H1 (cell line): ENCODE measurements around the gene GRAMD4. TPM values are rescaled to one million over a fixed set of nuclear protein-coding genes. Genes with fewer than 3 reads are reported as not detected.

Experiments
- CTCF ChIA-PET: fragments of 300-600 bp; sonication (Branson Sonifier 250); formaldehyde crosslinking; loops from one replicate; lab custom pipeline; 2021; ENCODE audit not compliant: partially characterized antibody; lab: Charles Lee
- POLR2A ChIA-PET: fragments of 300-600 bp; sonication (Branson Sonifier 250); formaldehyde crosslinking; loops from one replicate; lab custom pipeline; 2021; ENCODE audit warnings: inconsistent platforms; ENCODE audit not compliant: partially characterized antibody; lab: Charles Lee
- DNase-seq, 2 experiments: peaks; one replicate each; pipeline versions ENCODE4 v3.0.0 to v3.0.0-alpha.2; 2010 to 2022; ENCODE audit warnings: low spot score in 2 of 2, low read depth in 1 of 2, mixed read lengths in 1 of 2
- FAIRE-seq: peaks from 2 replicates; lab custom pipeline; 2011; peaks lifted over from hg19 to GRCh38; lab: Jason Lieb, UNC
- H2AFZ ChIP-seq: 2 replicates; pipeline ENCODE4 v1.8.1; 2012; ENCODE audit warnings: low read length, inconsistent platforms
- H2AK5ac ChIP-seq: 2 replicates; pipeline ENCODE4 v1.6.1; 2013; ENCODE audit warnings: low read depth, low read length
- H2BK120ac ChIP-seq: replicated peaks from 2 replicates; pipeline ENCODE3; 2013; ENCODE audit warnings: low read depth, low read length, inconsistent platforms
- H2BK12ac ChIP-seq: 2 replicates; pipeline ENCODE4 v1.6.1; 2013; ENCODE audit warnings: low read depth, low read length
- H2BK15ac ChIP-seq: 2 replicates; pipeline ENCODE4 v1.6.1; 2013; ENCODE audit warnings: low read length
- H2BK20ac ChIP-seq: 2 replicates; pipeline ENCODE4 v1.6.1; 2013; ENCODE audit warnings: low read length
- H2BK5ac ChIP-seq: 2 replicates; pipeline ENCODE4 v1.6.1; 2013; ENCODE audit warnings: low read depth, low read length
- H3K14ac ChIP-seq: 2 replicates; pipeline ENCODE4 v1.6.1; 2013; ENCODE audit warnings: inconsistent platforms; ENCODE audit not compliant: insufficient read length
- H3K18ac ChIP-seq: 2 replicates; pipeline ENCODE4 v1.6.1; 2013; ENCODE audit warnings: low read length; ENCODE audit errors: extremely low read depth
- H3K23ac ChIP-seq: 2 replicates; pipeline ENCODE4 v1.6.1; 2013; ENCODE audit warnings: inconsistent platforms; ENCODE audit not compliant: insufficient read length
- H3K23me2 ChIP-seq: 2 replicates; pipeline ENCODE4 v1.6.1; 2013; ENCODE audit warnings: low read depth, low read length
- H3K27ac ChIP-seq: 2 replicates; pipeline ENCODE4 v1.6.1; 2011; ENCODE audit warnings: low read depth, low read length, inconsistent platforms
- H3K27me3 ChIP-seq, 4 experiments: replicated peaks in 1 of 4; 1 replicate in 1 of 4; 2 replicates in 3 of 4; pipeline versions ENCODE4 v1.6.1 to v1.8.1; 2011 to 2013; ENCODE audit warnings: low read length in 3 of 4, mild to moderate bottlenecking in 3 of 4, inconsistent platforms in 2 of 4, mixed read lengths in 2 of 4, moderate library complexity in 1 of 4; ENCODE audit not compliant: control insufficient read depth in 3 of 4, insufficient read depth in 3 of 4; ENCODE audit errors: extremely low read depth in 1 of 4
- H3K36me3 ChIP-seq, 4 experiments: 2 replicates each; pipeline versions ENCODE4 v1.6.1 to v1.8.1; 2011 to 2013; ENCODE audit warnings: mild to moderate bottlenecking in 4 of 4, low read length in 3 of 4, moderate library complexity in 2 of 4, control low read depth in 1 of 4, inconsistent platforms in 1 of 4; ENCODE audit not compliant: insufficient read depth in 4 of 4, control insufficient read depth in 2 of 4
- H3K4ac ChIP-seq: replicated peaks from 2 replicates; pipeline ENCODE3; 2013; ENCODE audit warnings: low read length, low read depth, mixed read lengths, inconsistent platforms; ENCODE audit not compliant: insufficient read length
- H3K4me1 ChIP-seq, 4 experiments: replicated peaks in 1 of 4; 1 replicate in 1 of 4; 2 replicates in 3 of 4; pipeline versions ENCODE4 v1.6.1 to v1.8.1; 2011 to 2013; ENCODE audit warnings: low read length in 3 of 4, inconsistent platforms in 2 of 4, mixed read lengths in 1 of 4; ENCODE audit not compliant: insufficient read depth in 4 of 4, control insufficient read depth in 3 of 4
- H3K4me2 ChIP-seq, 2 experiments: 2 replicates each; pipeline versions ENCODE4 v1.6.1 to v1.8.1; 2011 to 2013; ENCODE audit warnings: low read depth in 2 of 2, low read length in 2 of 2, control low read depth in 1 of 2, inconsistent platforms in 1 of 2, mild to moderate bottlenecking in 1 of 2; ENCODE audit not compliant: insufficient read depth in 1 of 2
- H3K4me3 ChIP-seq, 4 experiments: fragments of 200-600, 300-600 bp in 1 of 4; sonication (generic), shearing (Covaris generic), sonication (Bioruptor Twin) in 1 of 4; 2 replicates each; pipeline versions ENCODE4 v1.5.1 to v1.8.1; 2011 to 2016; ENCODE audit warnings: low read length in 4 of 4, low read depth in 3 of 4, control low read depth in 2 of 4, inconsistent platforms in 2 of 4, mild to moderate bottlenecking in 2 of 4, mixed read lengths in 1 of 4, moderate library complexity in 1 of 4; ENCODE audit not compliant: insufficient read depth in 2 of 4; ENCODE audit errors: extremely low read depth in 1 of 4
- H3K56ac ChIP-seq: replicated peaks from 2 replicates; pipeline ENCODE3; 2013; ENCODE audit warnings: low read depth, mild to moderate bottlenecking, mixed read lengths, low read length, inconsistent platforms; ENCODE audit not compliant: insufficient read length
- H3K79me1 ChIP-seq: 2 replicates; pipeline ENCODE4 v1.6.1; 2013; ENCODE audit warnings: low read depth, low read length, control low read depth
- H3K79me2 ChIP-seq, 2 experiments: 2 replicates each; pipeline versions ENCODE4 v1.6.1 to v1.8.1; 2012 to 2013; ENCODE audit warnings: low read length in 2 of 2, mild to moderate bottlenecking in 2 of 2, inconsistent platforms in 1 of 2; ENCODE audit not compliant: insufficient read depth in 2 of 2, control insufficient read depth in 1 of 2
- H3K9ac ChIP-seq, 4 experiments: replicated peaks in 1 of 4; 1 replicate in 1 of 4; 2 replicates in 3 of 4; pipeline versions ENCODE4 v1.6.1 to v1.8.1; 2011 to 2013; ENCODE audit warnings: low read depth in 3 of 4, low read length in 3 of 4, control low read depth in 2 of 4, mild to moderate bottlenecking in 2 of 4, moderate library complexity in 2 of 4, inconsistent platforms in 1 of 4; ENCODE audit errors: extremely low read depth in 1 of 4
- H3K9me3 ChIP-seq, 2 experiments: 2 replicates each; pipeline versions ENCODE4 v1.6.1 to v1.8.1; 2012 to 2013; ENCODE audit warnings: mild to moderate bottlenecking in 2 of 2, moderate library complexity in 2 of 2, control low read depth in 1 of 2, inconsistent platforms in 1 of 2, low read depth in 1 of 2, low read length in 1 of 2, mixed read lengths in 1 of 2; ENCODE audit not compliant: insufficient read depth in 2 of 2
- H4K20me1 ChIP-seq, 2 experiments: replicated peaks in 1 of 2; 2 replicates each; pipeline versions ENCODE3 to v1.8.1; 2011 to 2013; ENCODE audit warnings: inconsistent platforms in 2 of 2, low read length in 2 of 2, mild to moderate bottlenecking in 1 of 2; ENCODE audit not compliant: insufficient read depth in 2 of 2, control insufficient read depth in 1 of 2
- H4K5ac ChIP-seq: 2 replicates; pipeline ENCODE4 v1.6.1; 2013; ENCODE audit warnings: low read length, low read depth, mixed read lengths, inconsistent platforms; ENCODE audit not compliant: insufficient read length
- H4K8ac ChIP-seq: 2 replicates; pipeline ENCODE4 v1.8.0; 2013; ENCODE audit warnings: mild to moderate bottlenecking, moderate library complexity, low read length, inconsistent platforms; ENCODE audit not compliant: insufficient read depth; ENCODE audit errors: extremely low read depth
- H4K91ac ChIP-seq: replicated peaks from 2 replicates; pipeline ENCODE3; 2013; ENCODE audit warnings: low read length, mixed read lengths, inconsistent platforms; ENCODE audit not compliant: insufficient read length
- BCL11A ChIP-seq, 2 experiments: IDR thresholded peaks; one replicate each; pipeline ENCODE4 v1.6.1; 2011; ENCODE audit warnings: low read depth in 2 of 2, low read length in 2 of 2, mild to moderate bottlenecking in 2 of 2
- CREB1 ChIP-seq: IDR thresholded peaks from 2 replicates; pipeline ENCODE4 v1.6.1; 2012; ENCODE audit warnings: inconsistent platforms
- HDAC6 ChIP-seq: IDR thresholded peaks from one replicate; pipeline ENCODE4 v1.7.1; 2012; ENCODE audit warnings: low read depth, mild to moderate bottlenecking, inconsistent platforms, low read length, moderate library complexity
- MAFK ChIP-seq: IDR thresholded peaks from 2 replicates; pipeline ENCODE4 v1.6.1; 2012; ENCODE audit warnings: low read depth, mild to moderate bottlenecking, improper control_type of control experiment, low read length
- PHF8 ChIP-seq: fragments of 200-600 bp; sonication (generic); conservative IDR thresholded peaks from 2 replicates; pipeline ENCODE4 v1.7.1; 2012; ENCODE audit warnings: low read depth, mild to moderate bottlenecking, inconsistent platforms, low read length, moderate library complexity
- RFX5 ChIP-seq: IDR thresholded peaks from 2 replicates; pipeline ENCODE4 v1.6.1; 2011; ENCODE audit warnings: low read depth, low read length, improper control_type of control experiment, borderline replicate concordance
- SIN3A ChIP-seq, 2 experiments: IDR thresholded peaks in 1 of 2; conservative IDR thresholded peaks in 1 of 2; 2 replicates each; pipeline ENCODE4 v1.6.1; 2011 to 2012; ENCODE audit warnings: low read length in 2 of 2, improper control_type of control experiment in 1 of 2, low read depth in 1 of 2, mild to moderate bottlenecking in 1 of 2
- SUZ12 ChIP-seq: fragments of 200-600 bp; sonication (generic); IDR thresholded peaks from 2 replicates; pipeline ENCODE4 v1.6.1; 2012; ENCODE audit warnings: mild to moderate bottlenecking, inconsistent platforms, low read length, moderate library complexity, mixed read lengths
- TAF7 ChIP-seq: optimal IDR thresholded peaks from 2 replicates; pipeline ENCODE3; 2011; ENCODE audit warnings: low read depth, mild to moderate bottlenecking, inconsistent platforms, low read length, moderate library complexity, borderline replicate concordance
- WGBS, 2 experiments: shearing (Covaris generic) in 1 of 2; methylation state at CpG; one replicate each; pipeline versions ENCODE4 v1.1.6 to v1.1.7; 2013 to 2015; ENCODE audit warnings: low lambda C conversion rate in 2 of 2, mixed read lengths in 2 of 2, inconsistent platforms in 1 of 2, low coverage in 1 of 2, missing lambda C conversion rate in 1 of 2; ENCODE audit not compliant: insufficient replicate concordance in 2 of 2, insufficient coverage in 1 of 2, insufficient read length in 1 of 2; ENCODE audit errors: extremely low coverage in 1 of 2, missing lambda C conversion rate in 1 of 2; 5-methylcytosine and 5-hydroxymethylcytosine counted together
- polyA plus RNA-seq, 7 experiments: library from polyadenylated mRNA; depleted of rRNA in 3 of 7; stranded (reverse) in 5 of 7; unstranded in 2 of 7; fragments of >200 nt in 5 of 7; fragments of 200-250 nt in 2 of 7; gene quantifications; 1 replicate in 5 of 7; 2 replicates in 1 of 7; 4 replicates in 1 of 7; pipeline versions ENCODE4 v1.2.1 to v1.2.3, GENCODE V29; 2011 to 2013; ENCODE audit warnings: missing spikeins in 2 of 7, mixed read lengths in 2 of 7
- total RNA-seq: library from RNA; stranded (reverse); fragmentation: NEBNext Ultra II Directional; extraction: Animal tissue kit (Norgen Biotek cat#: 25700); gene quantifications from 2 replicates; pipeline ENCODE4 v1.2.1, GENCODE V29; 2021
- TF ChIP-seq, protein P1 (sequence below): IDR thresholded peaks from 2 replicates; pipeline ENCODE4 v1.6.1; 2012; ENCODE audit warnings: low read length, inconsistent platforms

Gene GRAMD4
- total and polyA plus RNA-seq, 2 of the 8 experiments (the other 6 are each of a cell fraction or from before 2014, with no cell fraction given), result 7.9 to 25.6 TPM

DNA sequence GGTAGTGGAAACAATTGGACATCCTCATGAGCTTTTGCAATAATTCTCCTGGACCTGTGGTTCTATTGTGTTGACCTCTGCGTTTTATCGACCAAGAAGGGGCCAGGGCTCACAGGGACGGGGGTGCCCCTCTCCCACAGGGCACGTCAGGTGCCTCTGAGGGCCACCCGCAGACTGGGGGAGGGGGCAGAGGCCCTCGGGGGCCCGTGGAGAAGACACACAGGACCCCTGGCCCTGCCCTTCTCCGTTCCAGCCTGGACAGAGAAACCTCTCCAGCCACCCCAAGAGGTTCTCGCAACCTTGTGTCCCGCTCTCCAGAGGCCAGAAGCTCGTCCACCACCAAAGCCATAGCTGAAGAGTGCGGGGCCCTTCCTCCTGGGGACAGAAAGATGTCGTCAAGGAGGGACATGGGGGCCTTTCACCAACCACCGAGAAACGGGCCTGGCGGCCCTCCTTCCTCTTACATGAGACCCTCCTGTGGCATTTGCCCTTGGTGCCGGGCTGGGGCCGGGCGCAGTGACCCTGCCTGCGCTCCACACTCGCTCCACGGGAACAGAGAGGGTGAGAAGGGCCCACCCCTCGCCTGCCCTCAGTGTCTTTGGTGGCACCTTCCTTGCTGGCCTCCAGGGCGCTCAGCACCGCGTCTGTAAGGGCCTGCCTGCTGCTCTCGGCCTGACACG lies 57.3 kb downstream of the GRAMD4 start:
- Histone ChIP-seq H2BK12ac (no peak overlapping the region), H3K9ac (no peak overlapping the region), H3K27me3 (no peaks in the 10 kb centered on the region), H3K4me1 (no peaks in the 10 kb centered on the region), H3K27ac (no peak overlapping the region), H3K79me2 (no peaks in the 10 kb centered on the region), H3K18ac (no peak overlapping the region), H4K5ac (no peak overlapping the region), H3K23me2 (peaks cover 3% of the 10 kb centered on the region; the same call in 1 of the 2 replicates), H4K91ac (no peak overlapping the region), H2BK5ac (no peak overlapping the region), H2BK120ac (no peak overlapping the region), H3K9me3 (no peaks in the 10 kb centered on the region), H3K14ac (no peak overlapping the region), H2BK15ac (no peak overlapping the region), H3K4me2 (no peak overlapping the region), H3K23ac (no peak overlapping the region), H3K4me3 (no peak overlapping the region), H3K56ac (no peak overlapping the region), H2AK5ac (no peak overlapping the region), H3K36me3 (no peaks in the 10 kb centered on the region; a peak in 1 of 8 replicates), H2AFZ (no peak overlapping the region), H3K79me1 (no peaks in the 10 kb centered on the region), H2BK20ac (no peak overlapping the region), H4K8ac (no peak overlapping the region), H3K4ac (no peak overlapping the region), H4K20me1 (peaks cover under 1 to 3% of the 10 kb centered on the region in 2 experiments)
- WGBS, 2 experiments, result 90% methylated on average over 23 of the region's 28 CpGs; no CpG with 5 or more reads in 1 of the 2 experiments
- FAIRE-seq (no peak), DNase-seq (no peak)
- CTCF ChIA-PET, result interaction anchor here (1.0 to 1.3 kb wide), 2 partner anchors 17 to 114 kb away, joined by 3 to 4 read pairs; no protein-coding TSS in a partner anchor
- POLR2A ChIA-PET, result no interaction called here
- TF ChIP-seq, protein P1, sequence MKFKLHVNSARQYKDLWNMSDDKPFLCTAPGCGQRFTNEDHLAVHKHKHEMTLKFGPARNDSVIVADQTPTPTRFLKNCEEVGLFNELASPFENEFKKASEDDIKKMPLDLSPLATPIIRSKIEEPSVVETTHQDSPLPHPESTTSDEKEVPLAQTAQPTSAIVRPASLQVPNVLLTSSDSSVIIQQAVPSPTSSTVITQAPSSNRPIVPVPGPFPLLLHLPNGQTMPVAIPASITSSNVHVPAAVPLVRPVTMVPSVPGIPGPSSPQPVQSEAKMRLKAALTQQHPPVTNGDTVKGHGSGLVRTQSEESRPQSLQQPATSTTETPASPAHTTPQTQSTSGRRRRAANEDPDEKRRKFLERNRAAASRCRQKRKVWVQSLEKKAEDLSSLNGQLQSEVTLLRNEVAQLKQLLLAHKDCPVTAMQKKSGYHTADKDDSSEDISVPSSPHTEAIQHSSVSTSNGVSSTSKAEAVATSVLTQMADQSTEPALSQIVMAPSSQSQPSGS, result no peak
- TF ChIP-seq TAF7 (no peak), SIN3A (conservative IDR thresholded peaks at IDR 0.05 in 1 of 2, IDR thresholded peaks at IDR 0.05 in 1 of 2; ENCODE audit: low read depth in 1 of 2, low read length in 2 of 2) (no peak), RFX5 (no peak), SUZ12 (no peak), CREB1 (no peak), PHF8 (no peak), HDAC6 (no peak), MAFK (no peak), BCL11A (IDR thresholded peaks at IDR 0.05; ENCODE audit: low read depth in 2 of 2, low read length in 2 of 2) (no peak)
